SU-DHL-6 (cell line): ENCODE measurements around the gene ITPR1.

ENCODE experiments used
- CTCF ChIP-seq: fragments of 200-600 bp; sonication (generic); IDR thresholded peaks from one replicate; pipeline ENCODE4 v1.5.1; 2017; ENCODE audit warnings: antibody characterized with exemption, mild to moderate bottlenecking, low read length, moderate library complexity; ENCODE audit not compliant: insufficient read depth, poor library complexity, severe bottlenecking
- EZH2phosphoT487 ChIP-seq: fragments of 200-600 bp; sonication (generic), shearing (Covaris generic); conservative IDR thresholded peaks from 2 replicates; pipeline ENCODE4 v1.6.1; 2018; ENCODE audit warnings: mild to moderate bottlenecking, antibody characterized with exemption, low read length, moderate library complexity, mixed read lengths

- no peak for TF ChIP-seq EZH2phosphoT487
- TF ChIP-seq CTCF, result no peak
These were observed 27.1 kb downstream of the ITPR1 start for GRCh38 chr3:4520033-4520816.
